AG04449 (cell line): Measurements from ENCODE around the gene PLXNB1.

Source experiments
- CTCF ChIA-PET: fragments of 350-600 bp; formaldehyde crosslinking; extraction: SDS; loops from one replicate; lab custom pipeline; 2021; ENCODE audit warnings: antibody characterized with exemption; lab: Yijun Ruan, JAX
- POLR2A ChIA-PET: fragments of 400-600, 350-600 bp; formaldehyde crosslinking; extraction: SDS; loops from one replicate; lab custom pipeline; 2020; ENCODE audit warnings: antibody characterized with exemption, inconsistent platforms; lab: Yijun Ruan, JAX
- DNase-seq: peaks from one replicate; pipeline ENCODE4 v3.0.0-alpha.2; 2010; ENCODE audit warnings: low read depth, low spot score
- H3K4me3 ChIP-seq: 2 replicates; pipeline ENCODE4 v1.5.1; 2011; ENCODE audit warnings: low read depth, mild to moderate bottlenecking, control low read depth, low read length
- TF ChIP-seq, protein P1 (sequence below): IDR thresholded peaks from one replicate; pipeline ENCODE4 v1.5.1; 2011; ENCODE audit warnings: mild to moderate bottlenecking, moderate library complexity, low read length, control low read depth, inconsistent platforms; ENCODE audit not compliant: insufficient read depth; ENCODE audit errors: missing control alignments

The PLXNB1 gene

DNA sequence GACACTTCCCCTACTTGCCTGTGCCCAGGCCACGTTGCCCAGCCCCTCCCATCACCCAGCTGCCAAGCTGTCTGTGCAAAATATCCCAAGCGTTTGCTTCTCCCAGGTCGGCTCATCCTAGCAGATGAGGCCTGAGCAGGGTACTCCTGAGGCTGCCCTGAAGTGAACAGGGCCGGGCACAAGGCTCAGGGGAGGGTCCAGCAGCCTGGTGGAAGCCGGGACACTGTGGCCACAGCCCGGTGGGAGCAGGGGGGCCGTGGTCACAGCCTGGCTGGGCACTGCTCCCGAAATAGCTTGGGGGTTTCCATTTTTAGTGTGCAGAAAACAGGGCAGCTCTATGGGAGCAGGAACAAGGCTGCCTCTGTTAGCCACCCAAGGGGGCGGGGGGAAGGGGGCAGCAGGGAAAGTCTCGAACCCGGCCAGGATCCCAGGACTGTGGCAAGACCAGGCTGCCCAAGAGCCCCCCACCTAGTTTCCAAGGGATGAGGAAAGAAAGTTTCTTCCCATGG, 3.4 kb downstream of the PLXNB1 start:
- H3K4me3 ChIP-seq: no peak overlapping the region
- ChIA-PET POLR2A (interaction anchor here (1.1 kb wide), 1 partner anchor 8 kb away, joined by 3 read pairs; no protein-coding TSS in a partner anchor), CTCF (interaction anchor here (7.0 to 17.0 kb wide), 3 partner anchors 10 to 154 kb away, joined by 77 to 948 read pairs (median 749); no protein-coding TSS in a partner anchor)
- no peak for DNase-seq
- TF ChIP-seq, protein P1, sequence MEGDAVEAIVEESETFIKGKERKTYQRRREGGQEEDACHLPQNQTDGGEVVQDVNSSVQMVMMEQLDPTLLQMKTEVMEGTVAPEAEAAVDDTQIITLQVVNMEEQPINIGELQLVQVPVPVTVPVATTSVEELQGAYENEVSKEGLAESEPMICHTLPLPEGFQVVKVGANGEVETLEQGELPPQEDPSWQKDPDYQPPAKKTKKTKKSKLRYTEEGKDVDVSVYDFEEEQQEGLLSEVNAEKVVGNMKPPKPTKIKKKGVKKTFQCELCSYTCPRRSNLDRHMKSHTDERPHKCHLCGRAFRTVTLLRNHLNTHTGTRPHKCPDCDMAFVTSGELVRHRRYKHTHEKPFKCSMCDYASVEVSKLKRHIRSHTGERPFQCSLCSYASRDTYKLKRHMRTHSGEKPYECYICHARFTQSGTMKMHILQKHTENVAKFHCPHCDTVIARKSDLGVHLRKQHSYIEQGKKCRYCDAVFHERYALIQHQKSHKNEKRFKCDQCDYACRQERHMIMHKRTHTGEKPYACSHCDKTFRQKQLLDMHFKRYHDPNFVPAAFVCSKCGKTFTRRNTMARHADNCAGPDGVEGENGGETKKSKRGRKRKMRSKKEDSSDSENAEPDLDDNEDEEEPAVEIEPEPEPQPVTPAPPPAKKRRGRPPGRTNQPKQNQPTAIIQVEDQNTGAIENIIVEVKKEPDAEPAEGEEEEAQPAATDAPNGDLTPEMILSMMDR: no peak

DNA sequence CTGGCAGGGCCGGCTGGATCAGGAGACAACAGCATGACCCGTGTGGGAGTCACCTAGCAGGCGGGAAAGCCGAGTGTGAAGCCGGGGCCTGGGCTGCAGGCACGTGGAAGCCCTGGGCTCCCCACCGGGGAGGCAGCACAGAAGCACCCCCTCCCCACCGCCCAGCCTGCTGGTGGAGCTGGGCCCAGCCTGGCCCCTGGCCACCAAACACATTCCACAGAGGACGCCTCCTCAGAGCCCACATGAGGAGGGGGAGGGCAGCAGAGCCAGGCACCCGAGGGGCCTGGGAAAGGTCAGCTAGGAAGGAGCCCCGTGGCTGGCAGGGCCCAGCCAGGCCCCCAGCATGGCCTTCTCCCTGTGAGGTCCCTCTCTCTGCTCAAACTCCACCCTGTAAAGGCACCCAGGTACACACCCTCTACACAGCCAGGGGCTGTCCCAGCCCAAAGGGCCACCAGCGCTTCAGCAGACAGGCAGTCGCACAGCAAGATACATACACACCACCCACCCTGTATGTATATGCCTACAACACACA, 4.5 kb downstream of the PLXNB1 start:
- DNase-seq: no peak
- CTCF ChIA-PET: interaction anchor here (7.0 to 17.0 kb wide), 3 partner anchors 11 to 153 kb away, joined by 77 to 948 read pairs (median 749); no protein-coding TSS in a partner anchor
- TF ChIP-seq, protein P1: no peak
- H3K4me3 ChIP-seq: no peak overlapping the region
- POLR2A ChIA-PET: no interaction called here

DNA sequence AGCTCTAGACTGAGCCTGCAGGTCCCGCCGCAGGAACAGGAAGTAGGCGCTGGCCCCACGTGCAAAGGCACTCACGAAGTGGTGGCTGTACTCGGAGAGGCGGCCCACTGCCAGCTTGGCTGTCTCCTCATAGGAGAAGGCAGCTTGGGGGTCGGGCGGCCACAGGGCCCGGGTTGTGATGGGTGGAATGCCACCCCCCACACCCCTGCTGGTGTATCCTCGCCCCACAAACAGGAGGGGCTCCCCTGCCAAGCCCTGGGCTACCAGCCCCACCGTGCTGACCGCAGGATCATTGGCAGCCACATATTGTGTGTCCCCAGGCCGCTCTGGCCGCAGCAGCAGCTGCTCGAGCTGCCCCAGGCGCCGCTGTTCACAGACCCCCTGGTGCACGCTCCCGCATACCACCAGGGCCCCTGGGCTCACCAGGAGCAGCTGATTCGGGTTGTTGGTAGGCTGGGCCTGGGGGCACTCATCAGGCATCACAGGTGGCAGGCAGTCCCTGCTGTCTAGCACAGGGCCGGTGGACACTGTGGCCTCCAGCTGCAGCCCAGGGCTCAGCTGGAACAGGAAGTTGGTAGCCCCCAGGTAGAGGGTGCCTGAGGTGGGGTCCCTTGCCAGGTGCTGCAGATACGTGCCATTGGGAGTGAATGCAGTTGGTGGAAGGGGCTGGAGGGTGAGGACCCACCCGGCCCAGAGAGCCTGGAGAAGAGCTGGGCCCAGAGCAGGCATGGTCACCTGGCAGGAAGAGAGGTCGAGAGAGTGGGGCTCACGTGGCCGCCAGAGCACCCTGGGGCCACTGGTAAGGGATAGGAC, 5.8 kb downstream of the PLXNB1 start:
- DNase-seq: no peak
- POLR2A ChIA-PET: no interaction called here
- CTCF ChIA-PET: interaction anchor here (1.1 to 16.2 kb wide), 4 partner anchors 10 to 18 kb away, joined by 4 to 749 read pairs (median 41); partner anchors contain the start of genes CCDC51 and TMA7
- no peak overlapping the region for H3K4me3 ChIP-seq
- TF ChIP-seq, protein P1: no peak

DNA sequence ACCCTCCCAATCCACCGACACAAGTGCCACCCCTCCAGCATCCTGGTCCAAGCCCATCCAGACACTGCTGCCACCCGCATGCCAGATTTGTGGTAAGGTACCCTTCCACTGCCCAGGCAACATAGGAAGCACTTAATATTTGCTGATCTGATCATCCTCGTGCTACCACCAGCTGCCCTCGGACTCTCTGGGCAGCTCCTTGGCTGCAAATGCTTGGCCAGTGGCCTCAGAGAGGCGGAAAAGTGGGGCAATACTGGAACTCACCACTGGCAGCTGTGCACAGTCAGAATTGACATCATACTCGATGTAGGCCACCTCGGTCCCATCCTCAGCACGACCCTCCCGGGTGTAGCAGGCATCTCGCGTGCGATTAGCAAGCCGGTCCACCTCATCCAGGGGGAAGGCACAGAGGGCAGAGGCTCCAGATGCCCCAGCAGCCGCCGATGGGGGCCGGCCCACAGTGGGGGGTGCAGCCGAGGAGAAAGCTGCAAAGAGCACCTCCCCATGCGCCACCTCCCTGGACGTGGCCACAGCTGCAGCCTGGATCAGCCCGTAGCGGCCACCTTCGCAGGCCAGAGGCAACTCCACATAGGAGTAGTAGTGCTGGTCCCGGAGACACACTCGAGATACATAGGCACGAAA, 6.5 kb downstream of the PLXNB1 start:
- ChIA-PET CTCF (interaction anchor here (1.1 to 16.2 kb wide), 5 partner anchors 9 to 18 kb away, joined by 4 to 749 read pairs (median 10); partner anchors contain the start of genes CCDC51 and TMA7), POLR2A (no interaction called here)
- no peak for DNase-seq
- H3K4me3 ChIP-seq: no peak overlapping the region
- TF ChIP-seq, protein P1: no peak

DNA sequence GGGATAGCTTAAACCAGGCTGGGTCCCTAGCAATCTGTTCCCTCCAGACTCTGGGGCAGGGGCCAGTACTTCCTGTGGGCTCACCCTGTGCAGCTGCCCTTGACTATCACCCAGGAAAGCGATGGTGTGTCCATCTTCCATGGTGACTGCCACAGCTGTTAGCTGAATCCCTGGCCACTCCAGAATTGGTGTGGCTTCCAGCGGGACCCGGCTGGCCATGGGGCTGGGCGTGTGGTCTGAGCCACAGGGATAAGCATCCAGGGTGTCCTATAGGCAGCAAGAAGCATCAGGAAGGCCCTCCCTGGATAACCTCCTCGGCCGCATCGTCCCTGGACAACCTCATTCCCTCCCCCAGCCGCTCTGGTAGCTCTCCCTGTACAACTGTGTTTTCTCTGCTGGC, 7.2 kb downstream of the PLXNB1 start:
- no peak for DNase-seq
- TF ChIP-seq, protein P1: no peak
- POLR2A ChIA-PET: no interaction called here
- CTCF ChIA-PET: interaction anchor here (1.0 to 16.2 kb wide), 5 partner anchors 10 to 148 kb away, joined by 4 to 749 read pairs (median 10); partner anchors contain the start of genes CCDC51 and TMA7
- H3K4me3 ChIP-seq: no peak overlapping the region
